ENCODE results near the gene TMEM225B. TPM values are rescaled to one million over a fixed set of nuclear protein-coding genes. Genes with fewer than 3 reads are reported as not detected.

TMEM225B gene
- total RNA-seq, 4 donors from 2014 or later: not detected

- TF ChIP-seq CTCF (IDR thresholded peaks at IDR 0.05 in 4 of 5, conservative IDR thresholded peaks at IDR 0.05 in 1 of 5) (no peak), POLR2A (IDR thresholded peaks at IDR 0.05) (no peak)
- in situ Hi-C loops (cut with MboI; ENCODE audit: low sequenced_read_pairs in 4 of 4): no loop called here
- no peak for ATAC-seq
- Histone ChIP-seq H3K27me3 (no peaks in the 10 kb centered on the region), H3K27ac (no peak overlapping the region), H3K36me3 (peaks cover 0 to 98% of the 10 kb centered on the region in 2 donors), H3K4me1 (no peaks in the 10 kb centered on the region), H3K9me3 (no peaks in the 10 kb centered on the region), H3K4me3 (no peak overlapping the region)
- intact Hi-C loops (cut with DNase I; ENCODE audit: low total_unique reads): no loop called here
- no peak for DNase-seq
Observed at GRCh38 chr7:99623702-99624447, 25.8 kb downstream of the TMEM225B start.

- no peaks in the 10 kb centered on the region for H3K27me3 ChIP-seq
- ATAC-seq (no peak), DNase-seq (no peak)
- no peaks in the 10 kb centered on the region for H3K4me1 ChIP-seq
- H3K27ac ChIP-seq: no peak overlapping the region
- H3K9me3 ChIP-seq: no peaks in the 10 kb centered on the region
- no peak for TF ChIP-seq CTCF (IDR thresholded peaks at IDR 0.05 in 4 of 5, conservative IDR thresholded peaks at IDR 0.05 in 1 of 5)
- no peak for TF ChIP-seq POLR2A (IDR thresholded peaks at IDR 0.05)
- peaks cover 0 to 98% of the 10 kb centered on the region in 2 donors for H3K36me3 ChIP-seq
- H3K4me3 ChIP-seq: no peak overlapping the region
- intact Hi-C loops (cut with DNase I; ENCODE audit: low total_unique reads): no loop called here
- in situ Hi-C loops (cut with MboI; ENCODE audit: low sequenced_read_pairs in 4 of 4): no loop called here
Observed at GRCh38 chr7:99624484-99624883, 26.4 kb downstream of the TMEM225B start.

GRCh38 chr7:99625321-99625720 is 27.3 kb downstream of the TMEM225B start:
- Histone ChIP-seq H3K27me3 (no peaks in the 10 kb centered on the region), H3K4me3 (no peak overlapping the region), H3K27ac (no peak overlapping the region), H3K9me3 (no peaks in the 10 kb centered on the region), H3K36me3 (peaks cover 0 to 98% of the 10 kb centered on the region in 2 donors), H3K4me1 (no peaks in the 10 kb centered on the region)
- intact Hi-C loops (cut with DNase I; ENCODE audit: low total_unique reads): no loop called here
- DNase-seq: no peak
- no peak for TF ChIP-seq POLR2A (IDR thresholded peaks at IDR 0.05)
- no peak for TF ChIP-seq CTCF (IDR thresholded peaks at IDR 0.05 in 4 of 5, conservative IDR thresholded peaks at IDR 0.05 in 1 of 5)
- in situ Hi-C loops (cut with MboI; ENCODE audit: low sequenced_read_pairs in 4 of 4): loop anchor here in 1 of 4 donors (25.0 kb wide), 1 partner anchor 212 kb away; the partner anchor contains the start of gene CYP3A43
- no peak for ATAC-seq

- in situ Hi-C loops (cut with MboI; ENCODE audit: low sequenced_read_pairs in 4 of 4) (loop anchor here in 1 of 4 donors (25.0 kb wide), 1 partner anchor 211 kb away; the partner anchor contains the start of gene CYP3A43), intact Hi-C loops (cut with DNase I; ENCODE audit: low total_unique reads) (no loop called here)
- ATAC-seq (no peak), DNase-seq (no peak)
- Histone ChIP-seq H3K27ac (no peak overlapping the region), H3K4me3 (no peak overlapping the region), H3K4me1 (no peaks in the 10 kb centered on the region), H3K9me3 (no peaks in the 10 kb centered on the region), H3K36me3 (peaks cover 0 to 94% of the 10 kb centered on the region in 2 donors), H3K27me3 (no peaks in the 10 kb centered on the region)
- no peak for TF ChIP-seq CTCF (IDR thresholded peaks at IDR 0.05 in 4 of 5, conservative IDR thresholded peaks at IDR 0.05 in 1 of 5)
- TF ChIP-seq POLR2A (IDR thresholded peaks at IDR 0.05): no peak
Observed at GRCh38 chr7:99625961-99626360, 27.9 kb downstream of the TMEM225B start.
